ENCODE data around the gene KRCC1.
"Not testable (repeated sequence)": the region's sequence is repeated elsewhere in the genome, so short reads cannot be mapped to it uniquely, and the experiment has no call there.

The KRCC1 gene

DNA sequence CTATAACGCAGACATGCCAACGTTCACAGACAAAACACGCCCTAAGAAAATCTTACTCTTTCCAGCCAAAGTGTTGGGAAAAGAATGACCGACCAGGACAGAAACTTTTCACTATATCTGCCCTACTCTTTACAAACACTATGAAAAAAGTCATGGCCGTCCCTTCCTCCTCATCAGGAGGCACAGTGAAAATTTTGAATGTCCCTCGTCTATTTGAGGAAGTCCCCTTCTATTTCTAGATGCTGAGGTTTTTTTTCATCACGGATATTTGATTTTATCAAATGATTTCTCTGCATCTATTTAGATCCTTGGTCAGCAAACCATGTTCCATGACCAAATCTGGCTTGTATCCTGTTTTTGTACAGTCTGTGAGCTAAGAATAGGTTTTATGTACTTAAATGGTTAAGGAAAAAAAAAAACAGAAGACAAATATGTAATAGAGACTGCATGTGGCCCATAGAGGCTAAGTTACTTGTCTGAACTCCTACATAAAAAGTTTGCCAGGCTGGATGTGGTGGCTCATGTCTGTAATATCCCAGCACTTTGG, 61.2 kb downstream of the KRCC1 start:
- DNase-seq, result not testable (repeated sequence)

DNA sequence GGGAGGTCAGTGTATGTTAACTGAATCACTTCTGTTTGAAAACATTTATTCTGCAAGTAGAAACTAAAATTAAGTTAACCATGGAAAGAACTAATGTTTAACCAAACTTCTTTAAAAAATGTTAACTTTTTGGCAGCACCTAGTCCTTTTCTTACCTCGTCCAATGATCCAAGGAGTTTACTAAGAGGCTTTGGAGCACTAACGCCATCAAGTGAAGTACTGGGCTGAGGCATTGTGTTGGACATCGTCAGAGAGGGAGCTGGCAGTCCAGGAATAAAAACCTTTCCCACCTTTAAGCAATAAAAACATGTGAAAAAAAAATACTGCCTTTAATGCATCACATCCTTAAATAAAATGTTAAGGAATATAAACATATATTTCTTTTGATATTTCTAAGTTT, 63.0 kb downstream of the KRCC1 start:
- not testable (repeated sequence) for DNase-seq

DNA sequence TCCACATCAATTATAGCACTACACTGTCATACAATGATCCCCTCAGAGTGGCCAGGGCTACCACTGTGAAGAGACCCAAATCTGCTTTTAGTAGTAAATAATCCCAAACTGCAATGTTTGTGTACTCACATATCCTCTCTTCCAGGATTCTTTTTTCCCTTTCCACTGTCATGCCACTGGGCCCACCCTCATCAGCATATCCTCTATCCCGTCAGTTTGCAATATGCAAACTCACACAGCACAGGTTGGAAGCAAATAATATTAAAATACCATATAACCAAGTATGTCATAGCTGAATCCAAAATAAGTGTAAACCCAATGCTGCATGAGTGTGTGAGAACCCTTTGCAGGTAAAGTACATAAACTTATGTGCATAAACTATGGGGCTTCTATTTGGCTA, 68.1 kb downstream of the KRCC1 start:
- not testable (repeated sequence) for DNase-seq

DNA sequence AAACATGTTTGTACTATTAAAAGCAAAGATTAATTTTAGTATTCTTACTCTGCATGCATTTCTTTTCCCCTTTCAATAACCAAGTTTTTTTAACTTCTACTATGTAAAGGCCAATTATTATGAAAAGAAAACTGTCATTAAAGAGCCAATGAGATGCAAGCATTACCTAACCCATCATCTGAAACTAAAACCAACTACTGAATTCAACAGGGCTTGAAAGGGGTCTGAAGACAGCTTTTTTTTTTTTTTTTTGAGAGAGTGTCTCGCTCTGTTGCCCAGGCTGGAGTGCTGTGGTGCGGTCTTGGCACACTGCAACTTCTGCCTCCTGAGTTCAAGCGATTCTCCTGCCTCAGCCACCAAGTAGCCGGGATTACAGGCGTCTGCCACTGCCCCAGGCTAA, 69.7 kb downstream of the KRCC1 start:
- not testable (repeated sequence) for DNase-seq

DNA sequence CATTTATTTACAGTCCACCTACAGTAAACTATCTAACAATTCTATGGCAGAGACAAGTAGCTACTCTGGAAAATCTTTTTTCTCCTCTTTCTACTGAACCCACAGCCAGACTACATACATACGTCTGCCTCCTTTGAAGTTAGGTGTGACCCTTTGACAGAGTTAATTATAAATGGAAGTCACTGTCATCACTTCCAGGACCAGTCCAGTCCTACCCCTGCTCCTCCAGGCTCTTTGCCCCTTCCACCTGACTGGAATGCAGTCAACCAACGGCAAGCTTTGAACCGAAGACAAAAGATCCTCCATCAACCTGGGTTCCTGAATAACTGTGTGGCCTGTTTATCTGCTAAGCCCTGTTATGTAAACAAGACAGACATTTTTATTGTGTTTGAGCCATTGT, 74.4 kb downstream of the KRCC1 start:
- DNase-seq, result not testable (repeated sequence)

All from T1000 (cell line).